ENCODE data around the gene ID2. TPM values are rescaled to one million over a fixed set of nuclear protein-coding genes. Genes with fewer than 3 reads are reported as not detected.

ID2 gene
- total and polyA plus RNA-seq, 2 of the 13 experiments (the other 11 are each of a cell fraction or from before 2014, with no cell fraction given) = 214 to 719 TPM

GRCh38 chr2:8681786-8682692 is at the start of gene ID2 (continued):
- peak; percentile 81; the same call in 1 of the 2 replicates for TF ChIP-seq MTF1 (CRISPR knock-in tag; IDR thresholded peaks at IDR 0.05)
- TF ChIP-seq BATF2 (CRISPR knock-in tag; IDR thresholded peaks at IDR 0.05) = peak; percentile 61; the same call in 1 of the 2 replicates
- TF ChIP-seq MZF1 (CRISPR knock-in tag; IDR thresholded peaks at IDR 0.05; ENCODE audit: borderline replicate concordance) = no peak
- peak; percentile 49; the same call in 1 of the 2 replicates for TF ChIP-seq ETV5 (CRISPR knock-in tag; IDR thresholded peaks at IDR 0.05; ENCODE audit: borderline replicate concordance)
- TF ChIP-seq KLF6 (CRISPR knock-in tag; IDR thresholded peaks at IDR 0.05) = peak; percentile 97
- peak; percentile 42 for TF ChIP-seq HCFC1 (IDR thresholded peaks at IDR 0.05; ENCODE audit: low read depth, low read length)
- TF ChIP-seq SOX13 (IDR thresholded peaks at IDR 0.05) = peak; percentile 81; the same call in 1 of the 2 replicates
- TF ChIP-seq SOX13 (CRISPR knock-in tag; conservative IDR thresholded peaks at IDR 0.05 in 1 of 2, IDR thresholded peaks at IDR 0.05 in 1 of 2) = peak in 1 of 2 experiments; percentile 67; a peak in 1 of 4 replicates
- TF ChIP-seq FOXA3 (CRISPR knock-in tag; IDR thresholded peaks at IDR 0.05) = peak; percentile 64
- no peak for TF ChIP-seq GABPA (IDR thresholded peaks at IDR 0.05; ENCODE audit: low read depth, low read length)
- TF ChIP-seq GABPA (CRISPR knock-in tag; IDR thresholded peaks at IDR 0.05; ENCODE audit: low read depth) = peak; percentile 61
- peak; percentile 84 for TF ChIP-seq ZNF263 (CRISPR knock-in tag; IDR thresholded peaks at IDR 0.05)
- TF ChIP-seq SP4 (CRISPR knock-in tag; IDR thresholded peaks at IDR 0.05) = peak; percentile 97
- TF ChIP-seq U2AF1 (optimal IDR thresholded peaks at IDR 0.05; ENCODE audit: low read depth, low read length) = peak; percentile 83
- 0 out of 2 replicates have a peak, but pooled peaks have one; percentile 62 for TF ChIP-seq ZNF549 (CRISPR knock-in tag; IDR thresholded peaks at IDR 0.05)
- TF ChIP-seq CENPBD1 (CRISPR knock-in tag; IDR thresholded peaks at IDR 0.05; ENCODE audit: borderline replicate concordance, low read depth) = no peak; the same call in 1 of the 2 replicates
- peak; percentile 83; the same call in 1 of the 2 replicates for TF ChIP-seq NFE2L1 (CRISPR knock-in tag; IDR thresholded peaks at IDR 0.05; ENCODE audit: borderline replicate concordance)
- no peak for TF ChIP-seq SRF (IDR thresholded peaks at IDR 0.05; ENCODE audit: low read depth, low read length)
- TF ChIP-seq ZNF678 (CRISPR knock-in tag; IDR thresholded peaks at IDR 0.05) = peak; percentile 79
- TF ChIP-seq ZNF552 (CRISPR knock-in tag; IDR thresholded peaks at IDR 0.05; ENCODE audit: borderline replicate concordance) = peak; percentile 90; the same call in 1 of the 2 replicates
- TF ChIP-seq JARID2 (CRISPR knock-in tag; IDR thresholded peaks at IDR 0.05; ENCODE audit: insufficient replicate concordance) = peak; percentile 93
- peak; percentile 94 for TF ChIP-seq ZSCAN31 (CRISPR knock-in tag; IDR thresholded peaks at IDR 0.05; ENCODE audit: low read depth)
- peak; percentile 70; the same call in 1 of the 2 replicates for TF ChIP-seq ZSCAN30 (CRISPR knock-in tag; IDR thresholded peaks at IDR 0.05)
- TF ChIP-seq RNF2 (conservative IDR thresholded peaks at IDR 0.05; ENCODE audit: low read depth) = no peak; the same call in none of the 2 replicates
- TF ChIP-seq HNF1B (CRISPR knock-in tag; IDR thresholded peaks at IDR 0.05) = peak; percentile 64; the same call in 1 of the 2 replicates
- no peak for TF ChIP-seq NR2F6 (IDR thresholded peaks at IDR 0.05)
- TF ChIP-seq NR2F6 (CRISPR knock-in tag; IDR thresholded peaks at IDR 0.05) = peak; percentile 71
- TF ChIP-seq CBX1 (IDR thresholded peaks at IDR 0.05; ENCODE audit: low read depth) = peak; percentile 100

Measured in HepG2 (cell line).